GM10266 (cell line): ENCODE data around the gene GAGE1.

Experiments
- DNase-seq: peaks from one replicate; pipeline ENCODE4 v3.0.0; 2012; ENCODE audit errors: extremely low spot score
- CTCF ChIP-seq: IDR thresholded peaks from 2 replicates; pipeline ENCODE4 v1.5.1; 2012; ENCODE audit warnings: mild to moderate bottlenecking, low read depth; ENCODE audit not compliant: control insufficient read depth, insufficient read depth; ENCODE audit errors: missing control alignments

The GAGE1 gene

GRCh38 chrX:49644991-49645637 lies 46.3 kb downstream of the GAGE1 start:
- DNase-seq, result no peak
- no peak for TF ChIP-seq CTCF

- DNase-seq, result no peak
- TF ChIP-seq CTCF, result no peak
Measured at GRCh38 chrX:49656533-49656932, 57.7 kb downstream of the GAGE1 start.
